Naive thymus-derived CD4-positive, alpha-beta T cell (primary cell): Measurements from ENCODE around the gene PTPRJ. TPM values are rescaled to one million over a fixed set of nuclear protein-coding genes. Genes with fewer than 3 reads are reported as not detected.

Experiments used
- ATAC-seq: fragments of 150-1000 bp; cut with Tn5 transposase; 2 replicates; pipeline ENCODE4 v1.10.0; 2021; ENCODE audit warnings: mild to moderate bottlenecking, moderate library complexity
- CTCF ChIA-PET: fragments of 350-600 bp; sonication (Branson Sonifier 250); formaldehyde crosslinking; loops from one replicate; lab custom pipeline; 2021; ENCODE audit warnings: antibody characterized with exemption; lab: Charles Lee
- POLR2A ChIA-PET: fragments of 350-600 bp; sonication (Branson Sonifier 250); formaldehyde crosslinking; loops from one replicate; lab custom pipeline; 2021; ENCODE audit warnings: antibody characterized with exemption, inconsistent platforms; lab: Charles Lee
- DNase-seq, 9 donors: peaks; one replicate each; pipeline versions ENCODE4 v3.0.0 to v3.0.0-alpha.2; 2020 to 2022; ENCODE audit warnings: mixed read lengths in 1 of 9
- H3K27ac ChIP-seq: one replicate; pipeline ENCODE4 v1.7.0; 2013; ENCODE audit warnings: mild to moderate bottlenecking, low read depth, low read length, moderate library complexity
- H3K27me3 ChIP-seq, 2 donors: one replicate each; pipeline ENCODE4 v1.7.0; 2013; ENCODE audit warnings: low read length in 2 of 2, mild to moderate bottlenecking in 2 of 2, moderate library complexity in 2 of 2; ENCODE audit not compliant: control insufficient read depth in 2 of 2, insufficient read depth in 2 of 2
- H3K36me3 ChIP-seq, 3 experiments: 1 replicate in 2 of 3; 2 replicates in 1 of 3; pipeline ENCODE4 v1.7.0; 2013; ENCODE audit warnings: low read length in 3 of 3, mild to moderate bottlenecking in 3 of 3, moderate library complexity in 1 of 3; ENCODE audit not compliant: insufficient read depth in 3 of 3, control insufficient read depth in 2 of 3
- H3K4me1 ChIP-seq, 2 donors: one replicate each; pipeline ENCODE4 v1.7.0; 2013; ENCODE audit warnings: low read length in 2 of 2, mild to moderate bottlenecking in 2 of 2, moderate library complexity in 1 of 2; ENCODE audit not compliant: control insufficient read depth in 2 of 2, insufficient read depth in 2 of 2
- H3K4me3 ChIP-seq: 2 replicates; pipeline ENCODE4 v1.7.0; 2013; ENCODE audit warnings: mild to moderate bottlenecking, low read length
- H3K9me3 ChIP-seq, 3 experiments: 1 replicate in 2 of 3; 2 replicates in 1 of 3; pipeline ENCODE4 v1.7.0; 2013; ENCODE audit warnings: low read length in 3 of 3; ENCODE audit not compliant: control insufficient read depth in 2 of 3
- H3K27ac Mint-ChIP-seq, 9 donors: one replicate each; pipeline ENCODE4 v1.8.0; 2020 to 2022; ENCODE audit warnings: mixed read lengths in 9 of 9, mild to moderate bottlenecking in 8 of 9, moderate library complexity in 5 of 9, inconsistent platforms in 2 of 9
- H3K27me3 Mint-ChIP-seq, 5 donors: one replicate each; pipeline ENCODE4 v1.8.0; 2021 to 2022; ENCODE audit warnings: mixed read lengths in 5 of 5, mild to moderate bottlenecking in 1 of 5
- H3K36me3 Mint-ChIP-seq, 5 donors: one replicate each; pipeline ENCODE4 v1.8.0; 2020 to 2022; ENCODE audit warnings: mixed read lengths in 5 of 5, mild to moderate bottlenecking in 3 of 5, inconsistent platforms in 1 of 5
- H3K4me1 Mint-ChIP-seq, 7 donors: one replicate each; pipeline ENCODE4 v1.8.0; 2020 to 2022; ENCODE audit warnings: mixed read lengths in 7 of 7, mild to moderate bottlenecking in 3 of 7, inconsistent platforms in 1 of 7
- H3K4me3 Mint-ChIP-seq, 10 donors: one replicate each; pipeline ENCODE4 v1.8.0; 2020 to 2022; ENCODE audit warnings: mild to moderate bottlenecking in 10 of 10, mixed read lengths in 10 of 10, moderate library complexity in 6 of 10, inconsistent platforms in 2 of 10
- H3K9me3 Mint-ChIP-seq, 11 donors: one replicate each; pipeline ENCODE4 v1.8.0; 2020 to 2022; ENCODE audit warnings: mixed read lengths in 11 of 11, mild to moderate bottlenecking in 4 of 11, inconsistent platforms in 1 of 11, moderate library complexity in 1 of 11
- intact Hi-C, 2 donors: fragments of 100-400 bp; cut with micrococcal nuclease; formaldehyde crosslinking; loops; one replicate each; pipeline ENCODE4 v1.15.1; 2023
- polyA plus RNA-seq, 2 donors: library from polyadenylated mRNA; unstranded; fragments of 300-500 nt; fragmentation: Illumina TruSeq; gene quantifications; one replicate each; pipeline ENCODE4 v1.2.3, GENCODE V29; 2021
- total RNA-seq, 6 experiments: library from RNA in 5 of 6; stranded (reverse) in 5 of 6; gene quantifications; 1 replicate in 5 of 6; 2 replicates in 1 of 6; pipeline ENCODE4 v1.2.3 and lab custom pipeline; 2021 to 2026

Gene PTPRJ
- total and polyA plus RNA-seq, 7 experiments from 2014 or later, result 7.0 to 82.3 (median 46.7) TPM

DNA sequence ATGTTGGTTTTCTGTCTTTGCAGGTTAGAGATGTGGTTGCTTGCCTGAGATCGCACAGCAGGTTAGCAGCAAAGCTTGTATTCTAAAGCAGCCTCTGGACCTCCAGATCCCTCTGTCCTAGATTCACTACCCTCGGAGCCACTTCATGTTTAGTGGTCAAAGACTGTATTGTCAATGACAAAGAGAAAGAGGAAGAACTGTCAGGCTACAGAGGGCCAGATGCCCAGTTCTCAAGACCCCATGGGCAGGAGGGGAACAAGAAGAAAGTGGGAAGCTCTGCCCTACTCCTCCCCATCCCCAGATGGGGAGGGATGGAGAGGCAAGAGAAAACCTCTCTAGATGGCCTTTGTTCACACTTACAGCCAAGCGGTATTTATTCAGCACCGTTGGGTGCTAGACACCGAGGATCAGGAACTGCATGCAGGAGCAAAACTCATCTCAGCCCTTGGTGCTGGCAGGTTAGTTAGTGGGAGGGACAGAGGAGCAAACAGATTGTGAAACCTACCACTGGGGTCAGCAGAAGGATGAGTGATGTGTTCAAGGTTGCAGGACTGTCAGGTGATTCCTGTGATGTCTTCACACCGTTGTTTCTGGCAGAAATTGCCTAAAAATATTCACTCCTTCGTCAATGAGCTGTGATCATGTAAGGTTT lies 38.3 kb upstream of the PTPRJ start:
- Mint-ChIP-seq H3K36me3 (no peaks in the 10 kb centered on the region), H3K9me3 (peaks cover 0 to 1% (median 0%) of the 10 kb centered on the region in 11 donors), H3K4me1 (peaks cover 0 to 25% (median 16%) of the 10 kb centered on the region in 7 donors), H3K4me3 (no peak overlapping the region), H3K27me3 (no peaks in the 10 kb centered on the region), H3K27ac (peak overlapping the region in 1 of 9 donors; percentile 62)
- ChIA-PET CTCF (interaction anchor here (1.1 to 1.9 kb wide), 2 partner anchors 9 to 167 kb away, joined by 3 to 7 read pairs; no protein-coding TSS in a partner anchor), POLR2A (no interaction called here)
- intact Hi-C loops, result no loop called here
- DNase-seq, result no peak
- H3K4me3 ChIP-seq, result no peak overlapping the region
- H3K9me3 ChIP-seq, result no peaks in the 10 kb centered on the region
- H3K36me3 ChIP-seq, result no peaks in the 10 kb centered on the region
- H3K27ac ChIP-seq, result no peak overlapping the region
- no peaks in the 10 kb centered on the region for H3K4me1 ChIP-seq
- H3K27me3 ChIP-seq, result no peaks in the 10 kb centered on the region
- peak; percentile 41 for ATAC-seq

GRCh38 chr11:47943721-47944586 lies 36.4 kb upstream of the PTPRJ start:
- Mint-ChIP-seq H3K4me1 (peaks cover 7 to 25% (median 16%) of the 10 kb centered on the region in 7 donors), H3K27ac (no peak overlapping the region), H3K36me3 (no peaks in the 10 kb centered on the region), H3K27me3 (no peaks in the 10 kb centered on the region), H3K9me3 (peaks cover 0 to 1% (median 0%) of the 10 kb centered on the region in 11 donors), H3K4me3 (no peak overlapping the region)
- H3K27me3 ChIP-seq, result no peaks in the 10 kb centered on the region
- ATAC-seq (no peak), DNase-seq (no peak)
- H3K36me3 ChIP-seq, result no peaks in the 10 kb centered on the region
- POLR2A ChIA-PET, result interaction anchor here (0.7 to 1.0 kb wide), 2 partner anchors 11 to 20 kb away, joined by 3 read pairs; no protein-coding TSS in a partner anchor
- intact Hi-C loops, result no loop called here
- CTCF ChIA-PET, result interaction anchor here (0.8 kb wide), 1 partner anchor 10 kb away, joined by 3 read pairs; no protein-coding TSS in a partner anchor
- no peak overlapping the region for H3K4me3 ChIP-seq
- peaks cover 0 to 7% of the 10 kb centered on the region in 2 donors for H3K4me1 ChIP-seq
- no peak overlapping the region for H3K27ac ChIP-seq
- H3K9me3 ChIP-seq, result no peaks in the 10 kb centered on the region

GRCh38 chr11:47944632-47945031 lies 35.7 kb upstream of the PTPRJ start:
- Histone ChIP-seq H3K4me1 (peaks cover 0 to 14% of the 10 kb centered on the region in 2 donors), H3K27me3 (no peaks in the 10 kb centered on the region), H3K4me3 (no peak overlapping the region), H3K9me3 (no peaks in the 10 kb centered on the region), H3K27ac (no peak overlapping the region), H3K36me3 (no peaks in the 10 kb centered on the region)
- H3K9me3 Mint-ChIP-seq, result peaks cover 0 to 1% (median 0%) of the 10 kb centered on the region in 11 donors
- no peak overlapping the region for H3K4me3 Mint-ChIP-seq
- ChIA-PET POLR2A (interaction anchor here (1.0 kb wide), 1 partner anchor 10 kb away, joined by 3 read pairs; no protein-coding TSS in a partner anchor), CTCF (no interaction called here)
- peaks cover 13 to 28% (median 23%) of the 10 kb centered on the region in 7 donors for H3K4me1 Mint-ChIP-seq
- no peaks in the 10 kb centered on the region for H3K27me3 Mint-ChIP-seq
- intact Hi-C loops, result no loop called here
- peaks cover 0 to under 1% (median 0%) of the 10 kb centered on the region in 5 donors for H3K36me3 Mint-ChIP-seq
- DNase-seq, result no peak
- no peak overlapping the region for H3K27ac Mint-ChIP-seq
- ATAC-seq, result no peak

DNA sequence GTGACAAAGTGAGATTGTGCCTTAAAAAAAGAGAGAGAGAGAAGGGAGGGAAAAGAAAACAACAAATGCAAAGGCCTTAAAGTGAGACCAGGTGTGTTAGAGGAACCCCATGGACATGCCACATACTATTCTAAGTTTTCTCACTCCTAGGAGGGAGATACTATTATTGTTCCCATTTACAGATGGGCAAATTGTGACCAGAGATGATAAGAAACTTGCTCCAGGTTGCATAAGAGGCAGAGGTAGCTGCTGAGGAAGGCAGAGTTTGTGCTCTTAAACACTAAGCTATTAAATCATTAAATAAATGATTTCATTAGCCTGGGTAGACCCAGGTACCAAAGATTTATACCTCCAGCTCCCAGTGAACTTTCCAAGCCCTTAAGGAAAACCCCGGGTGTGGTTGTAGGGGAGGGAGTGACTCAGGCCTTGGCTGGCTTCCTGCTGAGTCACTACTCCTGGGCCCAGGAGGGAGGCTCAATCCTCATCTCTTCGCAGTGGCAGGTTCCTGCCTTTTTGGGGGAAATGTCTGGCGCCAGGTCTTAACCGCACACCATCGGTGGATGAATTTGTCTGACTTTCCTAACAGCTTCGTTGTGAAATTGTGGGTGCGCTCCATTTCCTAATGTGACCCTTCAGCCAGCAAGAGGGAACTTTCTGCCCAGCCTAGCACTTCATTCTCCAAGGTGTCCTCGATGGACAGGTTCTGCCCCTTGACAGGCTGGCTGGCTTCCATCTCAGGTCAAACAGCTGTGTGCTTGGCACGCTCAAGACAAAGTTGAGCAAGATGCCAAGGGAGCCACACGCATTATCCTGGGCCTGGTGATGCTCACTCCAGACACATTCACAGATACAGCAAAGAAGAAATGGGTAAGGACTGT lies 33.4 kb upstream of the PTPRJ start:
- H3K27me3 Mint-ChIP-seq, result no peaks in the 10 kb centered on the region
- peaks cover 20 to 48% (median 42%) of the 10 kb centered on the region in 7 donors for H3K4me1 Mint-ChIP-seq
- POLR2A ChIA-PET, result interaction anchor here (0.6 to 1.6 kb wide), 2 partner anchors 10 to 327 kb away, joined by 3 read pairs; no protein-coding TSS in a partner anchor
- Histone ChIP-seq H3K4me1 (peaks cover 4 to 23% of the 10 kb centered on the region in 2 donors), H3K36me3 (no peaks in the 10 kb centered on the region), H3K27me3 (no peaks in the 10 kb centered on the region), H3K4me3 (no peak overlapping the region), H3K9me3 (no peaks in the 10 kb centered on the region), H3K27ac (no peak overlapping the region)
- H3K9me3 Mint-ChIP-seq, result peaks cover 0 to 2% (median 0%) of the 10 kb centered on the region in 11 donors
- DNase-seq (peak in 2 of 9 donors; percentile 11 to 44), ATAC-seq (peak; percentile 67)
- CTCF ChIA-PET, result interaction anchor here (0.7 to 1.3 kb wide), 2 partner anchors 161 to 162 kb away, joined by 3 to 5 read pairs; no protein-coding TSS in a partner anchor
- H3K27ac Mint-ChIP-seq, result peak overlapping the region in 8 of 9 donors; percentile 3 to 74 (median 50)
- intact Hi-C loops, result no loop called here
- H3K4me3 Mint-ChIP-seq, result peak overlapping the region in 1 of 10 donors; percentile 17
- H3K36me3 Mint-ChIP-seq, result peaks cover 0 to 5% (median 0%) of the 10 kb centered on the region in 5 donors

DNA sequence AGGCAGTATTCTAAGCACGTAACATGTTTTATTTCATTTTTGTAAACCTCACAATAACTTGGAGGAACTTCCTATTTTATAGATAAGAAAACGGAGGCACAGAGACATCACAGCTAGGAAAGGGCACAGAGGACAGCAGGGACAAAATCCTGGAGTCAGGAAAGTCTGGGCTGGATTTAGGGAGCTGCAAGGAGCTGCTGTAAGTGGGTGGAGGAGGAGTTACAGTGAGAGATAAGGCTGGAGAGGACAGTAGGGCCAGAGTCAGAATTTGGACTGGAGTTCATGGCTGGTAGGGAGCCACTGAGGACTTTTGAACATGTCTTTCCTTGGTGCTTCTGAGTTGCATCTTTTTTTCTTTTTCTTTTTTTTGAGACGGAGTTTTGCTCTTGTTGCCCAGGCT lies 32.2 kb upstream of the PTPRJ start:
- Histone ChIP-seq H3K4me1 (peaks cover 4 to 23% of the 10 kb centered on the region in 2 donors), H3K4me3 (no peak overlapping the region), H3K36me3 (no peaks in the 10 kb centered on the region), H3K9me3 (no peaks in the 10 kb centered on the region), H3K27ac (no peak overlapping the region), H3K27me3 (no peaks in the 10 kb centered on the region)
- Mint-ChIP-seq H3K4me1 (peaks cover 20 to 52% (median 42%) of the 10 kb centered on the region in 7 donors), H3K4me3 (peak overlapping the region in 5 of 10 donors; percentile 16 to 42 (median 24)), H3K27ac (peak overlapping the region; percentile 43 to 98 (median 87)), H3K27me3 (no peaks in the 10 kb centered on the region), H3K9me3 (peaks cover 0 to 2% (median 0%) of the 10 kb centered on the region in 11 donors), H3K36me3 (peaks cover 0 to 5% (median 0%) of the 10 kb centered on the region in 5 donors)
- ChIA-PET CTCF (no interaction called here), POLR2A (interaction anchor here (0.6 kb wide), 2 partner anchors 123 to 325 kb away, joined by 3 to 4 read pairs; no protein-coding TSS in a partner anchor)
- ATAC-seq, result no peak
- DNase-seq, result no peak
- intact Hi-C loops, result no loop called here
